ENCODE data around the gene GID8.

- TF ChIP-seq CTCF (IDR thresholded peaks at IDR 0.05) (no peak), POLR2A (IDR thresholded peaks at IDR 0.05) (no peak)
Measured at GRCh38 chr20:62982124-62983075, 44.5 kb downstream of the GID8 start.

Measured in adrenal gland (tissue), 5 donors.